CD4-positive, alpha-beta T cell treated with Interleukin-4 for 4 hours (primary cell): ENCODE measurements around the gene RPL29.

Experiments used
- DNase-seq: peaks from one replicate; pipeline ENCODE4 v3.0.0-alpha.2; 2020

The RPL29 gene

DNA sequence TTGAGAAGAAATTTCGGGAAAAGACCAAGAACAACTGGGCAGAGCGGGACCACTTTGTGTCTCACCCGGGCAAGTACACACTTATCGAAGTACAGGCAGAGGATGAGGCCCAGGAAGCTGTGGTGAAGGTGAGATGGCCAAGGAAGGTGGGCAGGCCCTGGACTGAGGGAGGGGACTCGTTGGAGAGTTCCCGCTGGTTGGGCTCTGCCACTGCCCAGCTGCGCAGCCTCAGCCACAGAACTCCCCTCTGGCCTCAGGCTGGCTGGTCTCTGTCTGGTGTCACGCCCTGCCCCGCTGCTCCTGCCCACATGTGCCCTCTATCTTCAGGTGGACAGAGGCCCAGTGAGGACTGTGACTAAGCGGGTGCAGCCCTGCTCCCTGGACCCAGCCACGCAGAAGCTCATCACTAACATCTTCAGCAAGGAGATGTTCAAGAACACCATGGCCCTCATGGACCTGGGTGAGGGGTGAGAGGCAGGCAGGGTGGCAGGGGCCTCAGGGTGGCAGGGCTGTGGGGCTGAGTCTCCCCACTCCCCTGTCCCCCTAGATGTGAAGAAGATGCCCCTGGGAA is 51.2 kb downstream of the RPL29 start:
- DNase-seq: no peak
